ENCODE measurements around the gene NELL1. TPM values are rescaled to one million over a fixed set of nuclear protein-coding genes. Genes with fewer than 3 reads are reported as not detected.

NELL1 gene
- total and polyA plus RNA-seq, 2 donors (not counting 3 experiments of a cell fraction or from before 2014, with no cell fraction given), result not detected

DNA sequence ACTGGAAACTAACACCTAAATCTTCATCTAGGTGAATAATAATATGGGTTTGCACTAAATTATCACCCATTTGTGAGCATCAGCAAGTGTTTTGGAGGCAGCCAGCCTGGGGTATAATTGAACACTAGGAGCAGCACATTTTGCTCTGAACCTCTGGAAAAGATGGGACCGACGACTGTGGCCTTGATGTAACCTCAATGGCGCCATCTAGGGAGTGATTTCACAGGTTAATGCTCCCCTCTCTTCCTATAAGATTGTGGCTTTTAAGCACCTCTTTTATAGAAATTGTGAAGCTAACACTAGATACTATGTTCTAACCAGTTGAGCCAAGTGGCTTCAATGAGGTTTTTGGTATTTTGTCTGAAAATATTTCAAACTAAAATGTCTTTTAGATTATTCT is 203.7 kb downstream of the NELL1 start:
- H3K9me3 ChIP-seq (replicated peaks; ENCODE audit: control insufficient read depth, insufficient read depth, low read length), result no peaks in the 10 kb centered on the region
- no peak for FAIRE-seq
- H3K79me2 ChIP-seq (ENCODE audit: control insufficient read depth, insufficient read depth, low read length), result no peaks in the 10 kb centered on the region
- H3K9me1 ChIP-seq (replicated peaks; ENCODE audit: control insufficient read depth, extremely low read depth, insufficient read depth, low read length), result no peaks in the 10 kb centered on the region
- no peaks in the 10 kb centered on the region for H4K20me1 ChIP-seq (replicated peaks; ENCODE audit: control insufficient read depth, extremely low read depth, insufficient read depth, low read length)
- no peak overlapping the region for H2AFZ ChIP-seq (ENCODE audit: low read depth, low read length)
- no peaks in the 10 kb centered on the region for H3K36me3 ChIP-seq (ENCODE audit: control insufficient read depth in 2 of 2, extremely low read depth in 1 of 2, insufficient read depth in 2 of 2, low read length in 2 of 2)
- no peak overlapping the region for H3K4me2 ChIP-seq (ENCODE audit: insufficient read depth, low read length)
- no peak overlapping the region for H3K27ac ChIP-seq (ENCODE audit: insufficient read depth, low read depth, low read length)
- TF ChIP-seq, protein P1, sequence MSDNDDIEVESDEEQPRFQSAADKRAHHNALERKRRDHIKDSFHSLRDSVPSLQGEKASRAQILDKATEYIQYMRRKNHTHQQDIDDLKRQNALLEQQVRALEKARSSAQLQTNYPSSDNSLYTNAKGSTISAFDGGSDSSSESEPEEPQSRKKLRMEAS (IDR thresholded peaks at IDR 0.05; ENCODE audit: insufficient read depth, insufficient read length), result no peak
- TF ChIP-seq POLR2AphosphoS5 (IDR thresholded peaks at IDR 0.05; ENCODE audit: insufficient read depth, low read depth, low read length) (no peak), JUN (IDR thresholded peaks at IDR 0.05; ENCODE audit: borderline replicate concordance, insufficient read depth, insufficient read length, low read depth) (no peak)
- H3K4me3 ChIP-seq (replicated peaks in 1 of 3; ENCODE audit: insufficient read depth in 1 of 3, low read depth in 1 of 3, low read length in 3 of 3), result no peak overlapping the region
- no peaks in the 10 kb centered on the region for H3K27me3 ChIP-seq (ENCODE audit: control insufficient read depth in 2 of 2, insufficient read depth in 2 of 2, low read length in 2 of 2)
- POLR2A ChIA-PET, result no interaction called here
- dilution Hi-C loops (cut with MboI; ENCODE audit: extremely low pct_ligation_motif_present, low sequenced_read_pairs) (no loop called here), intact Hi-C loops (cut with micrococcal nuclease) (no loop called here)
- no peak for DNase-seq (ENCODE audit: low read depth, low spot score)
- no peak overlapping the region for H3K9ac ChIP-seq (replicated peaks; ENCODE audit: extremely low read depth, insufficient read depth, low read length)
- CTCF ChIA-PET, result no interaction called here
- BruUV-seq (replicated peaks), result no TSS peak
- H3K4me1 ChIP-seq (ENCODE audit: control insufficient read depth, extremely low read depth, insufficient read depth, low read length), result no peaks in the 10 kb centered on the region

DNA sequence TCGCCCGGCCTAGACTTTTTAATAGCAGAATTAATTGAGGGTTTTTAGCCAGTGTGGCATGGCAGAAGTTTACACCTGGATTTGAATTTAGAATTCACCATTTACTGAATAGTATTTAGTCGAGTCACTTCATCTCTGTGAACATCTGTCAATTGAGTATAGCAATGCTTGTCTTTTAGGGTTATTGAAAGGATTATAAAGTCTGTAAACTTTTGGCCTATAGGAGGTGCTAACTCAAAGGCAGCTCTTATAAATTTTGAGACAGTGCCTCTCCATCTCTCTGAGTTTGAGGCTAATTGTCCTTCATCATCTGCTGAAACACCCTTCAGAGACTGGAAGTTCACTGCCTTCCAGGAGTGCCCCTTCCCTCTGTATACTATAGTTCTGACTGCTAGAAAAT is 205.0 kb downstream of the NELL1 start:
- Histone ChIP-seq H3K27me3 (ENCODE audit: control insufficient read depth in 2 of 2, insufficient read depth in 2 of 2, low read length in 2 of 2) (no peaks in the 10 kb centered on the region), H3K9me1 (replicated peaks; ENCODE audit: control insufficient read depth, extremely low read depth, insufficient read depth, low read length) (no peaks in the 10 kb centered on the region), H3K9ac (replicated peaks; ENCODE audit: extremely low read depth, insufficient read depth, low read length) (no peak overlapping the region), H3K4me2 (ENCODE audit: insufficient read depth, low read length) (no peak overlapping the region), H3K9me3 (replicated peaks; ENCODE audit: control insufficient read depth, insufficient read depth, low read length) (peaks cover 2% of the 10 kb centered on the region), H4K20me1 (replicated peaks; ENCODE audit: control insufficient read depth, extremely low read depth, insufficient read depth, low read length) (no peaks in the 10 kb centered on the region), H3K27ac (ENCODE audit: insufficient read depth, low read depth, low read length) (no peak overlapping the region), H2AFZ (ENCODE audit: low read depth, low read length) (no peak overlapping the region), H3K4me1 (ENCODE audit: control insufficient read depth, extremely low read depth, insufficient read depth, low read length) (no peaks in the 10 kb centered on the region), H3K4me3 (replicated peaks in 1 of 3; ENCODE audit: insufficient read depth in 1 of 3, low read depth in 1 of 3, low read length in 3 of 3) (no peak overlapping the region), H3K79me2 (ENCODE audit: control insufficient read depth, insufficient read depth, low read length) (no peaks in the 10 kb centered on the region), H3K36me3 (ENCODE audit: control insufficient read depth in 2 of 2, extremely low read depth in 1 of 2, insufficient read depth in 2 of 2, low read length in 2 of 2) (no peaks in the 10 kb centered on the region)
- POLR2A ChIA-PET, result no interaction called here
- BruUV-seq (replicated peaks), result no TSS peak
- TF ChIP-seq MYC (IDR thresholded peaks at IDR 0.05; ENCODE audit: low read depth, low read length), result no peak
- no peak for TF ChIP-seq FOS (IDR thresholded peaks at IDR 0.05; ENCODE audit: borderline replicate concordance, insufficient read depth, low read length)
- no peak for TF ChIP-seq POLR2AphosphoS5 (IDR thresholded peaks at IDR 0.05; ENCODE audit: insufficient read depth, low read depth, low read length)
- no peak for TF ChIP-seq GATA2 (IDR thresholded peaks at IDR 0.05; ENCODE audit: insufficient read depth, insufficient read length, low read depth, low read length)
- TF ChIP-seq, protein P2, sequence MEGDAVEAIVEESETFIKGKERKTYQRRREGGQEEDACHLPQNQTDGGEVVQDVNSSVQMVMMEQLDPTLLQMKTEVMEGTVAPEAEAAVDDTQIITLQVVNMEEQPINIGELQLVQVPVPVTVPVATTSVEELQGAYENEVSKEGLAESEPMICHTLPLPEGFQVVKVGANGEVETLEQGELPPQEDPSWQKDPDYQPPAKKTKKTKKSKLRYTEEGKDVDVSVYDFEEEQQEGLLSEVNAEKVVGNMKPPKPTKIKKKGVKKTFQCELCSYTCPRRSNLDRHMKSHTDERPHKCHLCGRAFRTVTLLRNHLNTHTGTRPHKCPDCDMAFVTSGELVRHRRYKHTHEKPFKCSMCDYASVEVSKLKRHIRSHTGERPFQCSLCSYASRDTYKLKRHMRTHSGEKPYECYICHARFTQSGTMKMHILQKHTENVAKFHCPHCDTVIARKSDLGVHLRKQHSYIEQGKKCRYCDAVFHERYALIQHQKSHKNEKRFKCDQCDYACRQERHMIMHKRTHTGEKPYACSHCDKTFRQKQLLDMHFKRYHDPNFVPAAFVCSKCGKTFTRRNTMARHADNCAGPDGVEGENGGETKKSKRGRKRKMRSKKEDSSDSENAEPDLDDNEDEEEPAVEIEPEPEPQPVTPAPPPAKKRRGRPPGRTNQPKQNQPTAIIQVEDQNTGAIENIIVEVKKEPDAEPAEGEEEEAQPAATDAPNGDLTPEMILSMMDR (IDR thresholded peaks at IDR 0.05; ENCODE audit: extremely low read depth in 1 of 2, insufficient read depth in 1 of 2, low read depth in 1 of 2, low read length in 2 of 2), result no peak
- no peak for TF ChIP-seq POLR2A (IDR thresholded peaks at IDR 0.05; ENCODE audit: low read depth, low read length)
- TF ChIP-seq, protein P1 (IDR thresholded peaks at IDR 0.05; ENCODE audit: insufficient read depth, insufficient read length), result no peak
- no peak for TF ChIP-seq JUN (IDR thresholded peaks at IDR 0.05; ENCODE audit: borderline replicate concordance, insufficient read depth, insufficient read length, low read depth)
- no peak for TF ChIP-seq EZH2 (IDR thresholded peaks at IDR 0.05; ENCODE audit: borderline replicate concordance, low read depth, low read length, severe bottlenecking)
- intact Hi-C loops (cut with micrococcal nuclease), result no loop called here
- DNase-seq (ENCODE audit: low read depth, low spot score), result no peak
- FAIRE-seq, result no peak
- CTCF ChIA-PET, result no interaction called here
- dilution Hi-C loops (cut with MboI; ENCODE audit: extremely low pct_ligation_motif_present, low sequenced_read_pairs), result no loop called here

All from endothelial cell of umbilical vein (primary cell).